ENCODE measurements around the gene SLC5A12.

SLC5A12 gene

GRCh38 chr11:26761361-26761809 is 39.5 kb upstream of the SLC5A12 start:
- TF ChIP-seq ZFX (IDR thresholded peaks at IDR 0.05) (no peak), CTCF (conservative IDR thresholded peaks at IDR 0.05) (no peak)
- H3K27ac ChIP-seq: no peak overlapping the region

DNA sequence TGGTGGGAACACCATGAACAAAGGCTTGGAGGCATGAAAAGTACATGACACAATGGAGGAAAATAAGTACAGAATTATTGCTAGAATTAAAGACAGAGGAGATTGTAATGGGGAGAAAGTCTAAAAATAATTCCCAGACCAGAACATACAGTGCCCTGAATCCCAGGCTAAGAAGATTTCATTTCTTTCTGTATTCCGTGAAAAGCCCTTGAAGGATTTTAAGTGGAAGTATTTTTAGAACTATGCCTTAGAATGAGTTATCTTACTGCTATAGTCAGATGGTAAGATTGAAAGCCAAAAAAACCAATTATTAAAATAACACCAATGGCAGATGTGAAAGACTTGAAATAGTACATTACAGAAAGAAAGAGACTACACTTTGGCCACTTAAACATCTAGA is 36.1 kb upstream of the SLC5A12 start:
- no peak overlapping the region for H3K27ac ChIP-seq
- TF ChIP-seq ZFX (IDR thresholded peaks at IDR 0.05) (no peak), CTCF (conservative IDR thresholded peaks at IDR 0.05) (no peak)

GRCh38 chr11:26755762-26756161 is 33.9 kb upstream of the SLC5A12 start:
- TF ChIP-seq CTCF (conservative IDR thresholded peaks at IDR 0.05): no peak
- TF ChIP-seq ZFX (IDR thresholded peaks at IDR 0.05): no peak

DNA sequence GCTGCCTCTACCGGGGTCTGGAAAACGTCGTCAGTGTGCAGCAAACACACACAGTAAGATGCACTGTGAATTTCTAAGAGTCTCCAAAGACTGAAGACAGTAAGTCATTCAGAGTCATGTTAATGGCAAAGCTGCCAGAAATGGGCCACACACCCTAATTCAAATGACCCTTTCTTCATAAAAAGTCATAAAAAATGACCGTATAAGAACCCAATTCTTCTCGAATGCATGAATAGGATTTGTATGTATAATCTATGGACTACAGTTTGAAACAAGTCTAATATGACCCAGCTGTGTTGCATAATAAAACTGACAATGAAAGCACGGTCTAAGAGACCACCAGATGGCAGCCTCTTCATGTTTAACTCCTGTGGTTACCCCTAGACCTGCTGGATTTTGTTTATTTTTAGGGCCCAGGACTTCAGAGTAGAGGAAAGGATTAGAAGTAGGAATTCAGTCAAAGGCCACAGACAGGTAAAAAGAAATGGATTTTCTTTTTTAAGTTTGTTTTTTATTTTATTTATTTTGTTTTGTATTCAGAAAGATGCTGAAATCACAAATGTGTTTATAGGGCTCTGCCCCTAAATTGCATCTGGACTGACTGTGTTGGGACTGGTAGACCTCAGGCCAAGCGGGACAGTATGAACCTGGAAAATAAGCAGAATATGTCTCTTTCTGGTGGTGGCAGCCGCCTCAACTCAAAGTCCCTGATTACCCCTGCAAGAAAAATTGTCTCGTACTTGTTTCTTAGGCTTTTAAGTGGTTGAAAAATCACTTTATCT is 32.1 kb upstream of the SLC5A12 start:
- no peak overlapping the region for H3K27ac ChIP-seq
- TF ChIP-seq ZFX (IDR thresholded peaks at IDR 0.05) (no peak), CTCF (conservative IDR thresholded peaks at IDR 0.05) (peak; percentile 84)

More at GRCh38 chr11:26755762-26756161, 33.9 kb upstream of the SLC5A12 start:
- H3K27ac ChIP-seq: no peak overlapping the region

- no peak overlapping the region for H3K27ac ChIP-seq
- TF ChIP-seq CTCF (conservative IDR thresholded peaks at IDR 0.05): no peak
- no peak for TF ChIP-seq ZFX (IDR thresholded peaks at IDR 0.05)
Observed at GRCh38 chr11:26749927-26750326, 28.1 kb upstream of the SLC5A12 start.

DNA sequence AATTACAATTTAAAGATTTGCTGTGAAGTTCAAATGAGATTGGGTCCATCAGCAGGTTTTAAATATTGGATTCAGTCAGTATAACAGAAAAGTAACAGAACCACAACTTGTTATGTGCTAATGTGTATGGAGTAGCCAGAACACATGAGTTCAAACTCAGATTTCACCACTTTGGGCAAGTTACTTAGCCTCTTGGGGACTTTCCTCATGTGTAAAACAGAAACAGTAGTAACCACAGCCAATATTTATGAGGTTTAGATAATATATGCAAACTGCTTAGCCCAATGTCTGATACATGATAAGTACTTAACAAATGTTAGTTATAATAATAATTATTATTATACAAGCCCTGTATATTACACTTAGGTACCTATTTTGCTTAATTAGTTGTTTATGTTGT is 21.8 kb upstream of the SLC5A12 start:
- TF ChIP-seq CTCF (conservative IDR thresholded peaks at IDR 0.05) (no peak), ZFX (IDR thresholded peaks at IDR 0.05) (no peak)
- H3K27ac ChIP-seq: no peak overlapping the region

GRCh38 chr11:26742966-26743365 is 21.1 kb upstream of the SLC5A12 start:
- no peak overlapping the region for H3K27ac ChIP-seq
- TF ChIP-seq CTCF (conservative IDR thresholded peaks at IDR 0.05) (no peak), ZFX (IDR thresholded peaks at IDR 0.05) (no peak)

All from C4-2B (cell line).